ENCODE results near the gene CTIF.

CTIF gene

GRCh38 chr18:48853588-48853987 is 314.8 kb downstream of the CTIF start:
- H3K23ac ChIP-seq (ENCODE audit: low read length in 2 of 2), result no peak overlapping the region
- WGBS, result 73% methylated on average over 5 of the region's 5 CpGs
- no peak overlapping the region for H3K18ac ChIP-seq (ENCODE audit: low read depth in 1 of 2, low read length in 2 of 2)
- no peak overlapping the region for H3K27ac ChIP-seq (ENCODE audit: low read length, poor library complexity, severe bottlenecking)
- no peak overlapping the region for H4K91ac ChIP-seq (ENCODE audit: low read length)
- no peak overlapping the region for H2BK12ac ChIP-seq (ENCODE audit: low read length in 2 of 2)
- H2BK15ac ChIP-seq (ENCODE audit: low read depth, poor library complexity, severe bottlenecking), result no peak overlapping the region
- H3K4ac ChIP-seq (ENCODE audit: low read depth in 1 of 2, low read length in 2 of 2), result no peak overlapping the region
- no peak for DNase-seq
- H2BK5ac ChIP-seq (ENCODE audit: low read depth, low read length, poor library complexity, severe bottlenecking), result no peak overlapping the region
- peaks cover 33% of the 10 kb centered on the region for H3K4me1 ChIP-seq (ENCODE audit: control insufficient read depth, insufficient read depth, low read depth, low read length)
- no peak overlapping the region for H3K14ac ChIP-seq (ENCODE audit: low read length in 2 of 2)
- H3K9ac ChIP-seq (ENCODE audit: low read length), result no peak overlapping the region
- no peaks in the 10 kb centered on the region for H3K27me3 ChIP-seq (ENCODE audit: control insufficient read depth in 1 of 2, insufficient read depth in 1 of 2, low read length in 2 of 2)
- H3K4me2 ChIP-seq (ENCODE audit: low read length, poor library complexity, severe bottlenecking), result no peak overlapping the region
- H3K9me3 ChIP-seq (ENCODE audit: control insufficient read depth, low read length), result no peaks in the 10 kb centered on the region
- H3K79me1 ChIP-seq (replicated peaks; ENCODE audit: low read length, poor library complexity, severe bottlenecking), result peaks cover 15% of the 10 kb centered on the region
- no peak overlapping the region for H2AK5ac ChIP-seq (ENCODE audit: low read length, severe bottlenecking)
- H2BK120ac ChIP-seq (ENCODE audit: low read depth, low read length), result no peak overlapping the region
- peaks cover 24 to 35% of the 10 kb centered on the region in 2 experiments for H3K36me3 ChIP-seq (ENCODE audit: control insufficient read depth in 1 of 2, insufficient read depth in 2 of 2, low read depth in 1 of 2, low read length in 2 of 2)
- no peak overlapping the region for H3K4me3 ChIP-seq (ENCODE audit: insufficient read depth in 1 of 2, low read depth in 1 of 2, low read length in 2 of 2)
- H4K8ac ChIP-seq (ENCODE audit: low read length), result no peak overlapping the region
- no peak overlapping the region for H2AFZ ChIP-seq (ENCODE audit: low read depth, low read length)

- Histone ChIP-seq H3K14ac (ENCODE audit: low read length in 2 of 2) (no peak overlapping the region), H3K79me1 (replicated peaks; ENCODE audit: low read length, poor library complexity, severe bottlenecking) (peaks cover 12% of the 10 kb centered on the region), H3K27me3 (ENCODE audit: control insufficient read depth in 1 of 2, insufficient read depth in 1 of 2, low read length in 2 of 2) (no peaks in the 10 kb centered on the region), H3K4me2 (ENCODE audit: low read length, poor library complexity, severe bottlenecking) (no peak overlapping the region), H3K9me3 (ENCODE audit: control insufficient read depth, low read length) (no peaks in the 10 kb centered on the region), H2BK120ac (ENCODE audit: low read depth, low read length) (no peak overlapping the region), H3K23ac (ENCODE audit: low read length in 2 of 2) (no peak overlapping the region), H3K36me3 (ENCODE audit: control insufficient read depth in 1 of 2, insufficient read depth in 2 of 2, low read depth in 1 of 2, low read length in 2 of 2) (peaks cover 29 to 41% of the 10 kb centered on the region in 2 experiments), H2BK15ac (ENCODE audit: low read depth, poor library complexity, severe bottlenecking) (no peak overlapping the region), H2AK5ac (ENCODE audit: low read length, severe bottlenecking) (no peak overlapping the region), H3K18ac (ENCODE audit: low read depth in 1 of 2, low read length in 2 of 2) (peak overlapping the region in 1 of 2 experiments; percentile 49), H4K8ac (ENCODE audit: low read length) (no peak overlapping the region), H4K91ac (ENCODE audit: low read length) (no peak overlapping the region), H2BK5ac (ENCODE audit: low read depth, low read length, poor library complexity, severe bottlenecking) (no peak overlapping the region), H3K4me3 (ENCODE audit: insufficient read depth in 1 of 2, low read depth in 1 of 2, low read length in 2 of 2) (no peak overlapping the region), H3K4me1 (ENCODE audit: control insufficient read depth, insufficient read depth, low read depth, low read length) (peaks cover 41% of the 10 kb centered on the region), H2BK12ac (ENCODE audit: low read length in 2 of 2) (no peak overlapping the region), H3K9ac (ENCODE audit: low read length) (no peak overlapping the region), H3K27ac (ENCODE audit: low read length, poor library complexity, severe bottlenecking) (no peak overlapping the region), H3K4ac (ENCODE audit: low read depth in 1 of 2, low read length in 2 of 2) (no peak overlapping the region), H2AFZ (ENCODE audit: low read depth, low read length) (no peak overlapping the region)
- DNase-seq, result peak; percentile 74
- WGBS, result 70% methylated on average over 10 of the region's 11 CpGs
Measured at GRCh38 chr18:48854780-48855179, 315.9 kb downstream of the CTIF start.

GRCh38 chr18:48855422-48856377 is 316.9 kb downstream of the CTIF start:
- no peak overlapping the region for H3K18ac ChIP-seq (ENCODE audit: low read depth in 1 of 2, low read length in 2 of 2)
- DNase-seq, result no peak
- no peak overlapping the region for H2BK15ac ChIP-seq (ENCODE audit: low read depth, poor library complexity, severe bottlenecking)
- no peak overlapping the region for H3K27ac ChIP-seq (ENCODE audit: low read length, poor library complexity, severe bottlenecking)
- no peaks in the 10 kb centered on the region for H3K9me3 ChIP-seq (ENCODE audit: control insufficient read depth, low read length)
- no peak overlapping the region for H3K4me3 ChIP-seq (ENCODE audit: insufficient read depth in 1 of 2, low read depth in 1 of 2, low read length in 2 of 2)
- no peak overlapping the region for H3K4me2 ChIP-seq (ENCODE audit: low read length, poor library complexity, severe bottlenecking)
- H4K8ac ChIP-seq (ENCODE audit: low read length), result peak overlapping the region; percentile 4
- H2BK5ac ChIP-seq (ENCODE audit: low read depth, low read length, poor library complexity, severe bottlenecking), result no peak overlapping the region
- no peak overlapping the region for H2BK12ac ChIP-seq (ENCODE audit: low read length in 2 of 2)
- WGBS, result 94% methylated on average over 18 of the region's 18 CpGs
- H2AK5ac ChIP-seq (ENCODE audit: low read length, severe bottlenecking), result no peak overlapping the region
- H3K4ac ChIP-seq (ENCODE audit: low read depth in 1 of 2, low read length in 2 of 2), result no peak overlapping the region
- no peak overlapping the region for H3K14ac ChIP-seq (ENCODE audit: low read length in 2 of 2)
- no peak overlapping the region for H4K91ac ChIP-seq (ENCODE audit: low read length)
- H3K79me1 ChIP-seq (replicated peaks; ENCODE audit: low read length, poor library complexity, severe bottlenecking), result peaks cover 12% of the 10 kb centered on the region
- no peak overlapping the region for H2BK120ac ChIP-seq (ENCODE audit: low read depth, low read length)
- H3K9ac ChIP-seq (ENCODE audit: low read length), result no peak overlapping the region
- H3K4me1 ChIP-seq (ENCODE audit: control insufficient read depth, insufficient read depth, low read depth, low read length), result peaks cover 47% of the 10 kb centered on the region
- no peak overlapping the region for H3K23ac ChIP-seq (ENCODE audit: low read length in 2 of 2)
- peaks cover 37 to 47% of the 10 kb centered on the region in 2 experiments for H3K36me3 ChIP-seq (ENCODE audit: control insufficient read depth in 1 of 2, insufficient read depth in 2 of 2, low read depth in 1 of 2, low read length in 2 of 2)
- no peaks in the 10 kb centered on the region for H3K27me3 ChIP-seq (ENCODE audit: control insufficient read depth in 1 of 2, insufficient read depth in 1 of 2, low read length in 2 of 2)
- no peak overlapping the region for H2AFZ ChIP-seq (ENCODE audit: low read depth, low read length)

GRCh38 chr18:48857023-48857694 is 318.3 kb downstream of the CTIF start:
- H2AFZ ChIP-seq (ENCODE audit: low read depth, low read length), result no peak overlapping the region
- no peak overlapping the region for H3K4me3 ChIP-seq (ENCODE audit: insufficient read depth in 1 of 2, low read depth in 1 of 2, low read length in 2 of 2)
- H3K14ac ChIP-seq (ENCODE audit: low read length in 2 of 2), result no peak overlapping the region
- 97% methylated on average over 13 of the region's 14 CpGs for WGBS
- no peak overlapping the region for H2BK120ac ChIP-seq (ENCODE audit: low read depth, low read length)
- H3K36me3 ChIP-seq (ENCODE audit: control insufficient read depth in 1 of 2, insufficient read depth in 2 of 2, low read depth in 1 of 2, low read length in 2 of 2), result peaks cover 43 to 56% of the 10 kb centered on the region in 2 experiments
- H3K27me3 ChIP-seq (ENCODE audit: control insufficient read depth in 1 of 2, insufficient read depth in 1 of 2, low read length in 2 of 2), result no peaks in the 10 kb centered on the region
- no peak overlapping the region for H2BK5ac ChIP-seq (ENCODE audit: low read depth, low read length, poor library complexity, severe bottlenecking)
- no peak overlapping the region for H3K4ac ChIP-seq (ENCODE audit: low read depth in 1 of 2, low read length in 2 of 2)
- H3K4me1 ChIP-seq (ENCODE audit: control insufficient read depth, insufficient read depth, low read depth, low read length), result peaks cover 48% of the 10 kb centered on the region
- H3K27ac ChIP-seq (ENCODE audit: low read length, poor library complexity, severe bottlenecking), result no peak overlapping the region
- no peak for DNase-seq
- no peaks in the 10 kb centered on the region for H3K9me3 ChIP-seq (ENCODE audit: control insufficient read depth, low read length)
- H2AK5ac ChIP-seq (ENCODE audit: low read length, severe bottlenecking), result no peak overlapping the region
- no peak overlapping the region for H3K23ac ChIP-seq (ENCODE audit: low read length in 2 of 2)
- H3K18ac ChIP-seq (ENCODE audit: low read depth in 1 of 2, low read length in 2 of 2), result no peak overlapping the region
- no peak overlapping the region for H3K4me2 ChIP-seq (ENCODE audit: low read length, poor library complexity, severe bottlenecking)
- peaks cover 12% of the 10 kb centered on the region for H3K79me1 ChIP-seq (replicated peaks; ENCODE audit: low read length, poor library complexity, severe bottlenecking)
- H2BK15ac ChIP-seq (ENCODE audit: low read depth, poor library complexity, severe bottlenecking), result no peak overlapping the region
- H4K8ac ChIP-seq (ENCODE audit: low read length), result no peak overlapping the region
- H4K91ac ChIP-seq (ENCODE audit: low read length), result no peak overlapping the region
- no peak overlapping the region for H3K9ac ChIP-seq (ENCODE audit: low read length)
- H2BK12ac ChIP-seq (ENCODE audit: low read length in 2 of 2), result no peak overlapping the region

Data from mesenchymal stem cell (in vitro differentiated cells and primary cell).